K562 (cell line): ENCODE data around the gene COPS4. TPM values are rescaled to one million over a fixed set of nuclear protein-coding genes. Genes with fewer than 3 reads are reported as not detected.

Experiments
- ATAC-seq: fragments of 200-7000 bp; cut with Tn5 transposase; 3 replicates; pipeline ENCODE4 v1.9.1; 2020; ENCODE audit warnings: moderate library complexity
- BruUV-seq: library from RNA; stranded (reverse); fragments of 400-500 nt; replicated peaks from 2 replicates; lab custom pipeline; 2021; lab: Mats Ljungman, UMichigan
- CTCF ChIA-PET: fragments of 300-600 bp; formaldehyde crosslinking; extraction: SDS; loops from one replicate; lab custom pipeline; 2021; ENCODE audit warnings: low intra/inter-chr PET ratio; lab: Yijun Ruan, JAX
- POLR2A ChIA-PET: fragments of 300-600, 350-650 bp; sonication (Branson Sonifier 250); formaldehyde crosslinking; extraction: SDS; loops from one replicate; lab custom pipeline; 2021; ENCODE audit warnings: antibody characterized with exemption, inconsistent platforms; lab: Yijun Ruan, JAX
- DNase-seq, 4 experiments: peaks; one replicate each; pipeline versions ENCODE4 v3.0.0 to v3.0.0-alpha.2; 2011 to 2018; ENCODE audit warnings: low spot score in 3 of 4, mixed read lengths in 3 of 4; ENCODE audit errors: extremely low read depth in 1 of 4
- FAIRE-seq: peaks from 2 replicates; lab custom pipeline; 2011; peaks lifted over from hg19 to GRCh38; lab: Jason Lieb, UNC
- H2AFZ ChIP-seq: 2 replicates; pipeline ENCODE4 v1.6.0; 2011; ENCODE audit warnings: low read depth, low read length, control low read depth, inconsistent platforms
- H3K27ac ChIP-seq: fragments of 200-600 bp; 3 replicates; pipeline ENCODE4 v1.8.0; 2011; ENCODE audit warnings: low read depth, mild to moderate bottlenecking, control low read depth, inconsistent platforms, low read length, moderate library complexity, mixed read lengths; ENCODE audit errors: extremely low read depth
- H3K27me3 ChIP-seq, 2 experiments: fragments of 300-600 bp in 1 of 2; 2 replicates in 1 of 2; 3 replicates in 1 of 2; pipeline versions ENCODE4 v1.6.0 to v1.8.0; 2011; ENCODE audit warnings: inconsistent platforms in 2 of 2, low read length in 2 of 2, mild to moderate bottlenecking in 1 of 2, mixed read lengths in 1 of 2, moderate library complexity in 1 of 2; ENCODE audit not compliant: control insufficient read depth in 2 of 2, insufficient read depth in 2 of 2
- H3K36me3 ChIP-seq: fragments of 300-600 bp; 3 replicates; pipeline ENCODE4 v1.8.0; 2011; ENCODE audit warnings: mild to moderate bottlenecking, low read length, inconsistent platforms; ENCODE audit not compliant: control insufficient read depth, insufficient read depth
- H3K4me1 ChIP-seq, 2 experiments: fragments of 200-600 bp in 1 of 2; replicated peaks in 1 of 2; 2 replicates in 1 of 2; 3 replicates in 1 of 2; pipeline versions ENCODE4 v1.5.1 to v1.8.0; 2011; ENCODE audit warnings: inconsistent platforms in 2 of 2, low read length in 2 of 2, mild to moderate bottlenecking in 1 of 2, mixed read lengths in 1 of 2, moderate library complexity in 1 of 2; ENCODE audit not compliant: control insufficient read depth in 2 of 2, insufficient read depth in 2 of 2
- H3K4me2 ChIP-seq: 2 replicates; pipeline ENCODE4 v1.6.1; 2011; ENCODE audit warnings: low read length, control low read depth, inconsistent platforms, mixed read lengths; ENCODE audit not compliant: insufficient read depth
- H3K4me3 ChIP-seq: fragments of 200-600 bp; sonication (generic), shearing (Covaris generic); 2 replicates; pipeline ENCODE4 v1.5.1; 2016; ENCODE audit warnings: control low read depth, inconsistent platforms
- H3K79me2 ChIP-seq: fragments of 200-600 bp; 3 replicates; pipeline ENCODE4 v1.8.0; 2011; ENCODE audit warnings: low read length, inconsistent platforms; ENCODE audit not compliant: control insufficient read depth, insufficient read depth
- H3K9ac ChIP-seq, 2 experiments: 2 replicates each; pipeline versions ENCODE4 v1.6.0 to v1.6.1; 2011; ENCODE audit warnings: low read depth in 2 of 2, low read length in 2 of 2, control low read depth in 1 of 2, inconsistent platforms in 1 of 2, mild to moderate bottlenecking in 1 of 2, mixed read lengths in 1 of 2; ENCODE audit not compliant: insufficient read depth in 1 of 2
- H3K9me1 ChIP-seq: one replicate; pipeline ENCODE4 v1.6.0; 2011; ENCODE audit warnings: inconsistent platforms, mild to moderate bottlenecking, low read length, moderate library complexity; ENCODE audit not compliant: control insufficient read depth, insufficient read depth
- H3K9me3 ChIP-seq: replicated peaks from 2 replicates; pipeline ENCODE4 v1.5.1; 2011; ENCODE audit warnings: low read depth, low read length, inconsistent platforms; ENCODE audit not compliant: control insufficient read depth, insufficient read depth
- H4K20me1 ChIP-seq: replicated peaks from 2 replicates; pipeline ENCODE4 v1.6.1; 2011; ENCODE audit warnings: low read length, inconsistent platforms, mixed read lengths; ENCODE audit not compliant: control insufficient read depth, insufficient read depth
- C11orf30 ChIP-seq: fragments of 450-650 bp; IDR thresholded peaks from 2 replicates; pipeline ENCODE4 v1.6.1; 2016; ENCODE audit warnings: low read depth, mild to moderate bottlenecking
- MAFF ChIP-seq: IDR thresholded peaks from 2 replicates; pipeline ENCODE4 v1.6.1; 2012; ENCODE audit warnings: low read length, improper control_type of control experiment
- MAFG ChIP-seq: fragments of 450-650 bp; conservative IDR thresholded peaks from 2 replicates; pipeline ENCODE4 v1.6.1; 2016; ENCODE audit warnings: missing genetic modification characterization, missing compliant biosample characterization
- MAFK ChIP-seq: IDR thresholded peaks from 2 replicates; pipeline ENCODE4 v1.6.1; 2011; ENCODE audit warnings: low read length, improper control_type of control experiment
- NR2F6 ChIP-seq: fragments of 450-650 bp; formaldehyde crosslinking; IDR thresholded peaks from 2 replicates; pipeline ENCODE4 v1.4.0; 2020; ENCODE audit warnings: mild to moderate bottlenecking
- POU5F1 ChIP-seq: fragments of 150-350 bp; IDR thresholded peaks from 2 replicates; pipeline ENCODE4 v1.6.1; 2014; ENCODE audit warnings: borderline replicate concordance, low read length, low read depth, mild to moderate bottlenecking; ENCODE audit not compliant: partially characterized antibody
- U2AF2 ChIP-seq: fragments of 200-400 bp; formaldehyde crosslinking; optimal IDR thresholded peaks from 2 replicates; pipeline ENCODE3; 2017; ENCODE audit warnings: low read depth, mild to moderate bottlenecking, low read length
- ZNF316 ChIP-seq: fragments of 450-650 bp; IDR thresholded peaks from 2 replicates; pipeline ENCODE4 v1.6.1; 2016
- WGBS: fragments of 100-300 bp; shearing (Covaris generic); methylation state at CpG from one replicate; pipeline ENCODE4 v1.1.6; 2016; ENCODE audit warnings: low coverage, mixed read lengths; ENCODE audit not compliant: insufficient coverage; ENCODE audit errors: missing lambda C conversion rate; 5-methylcytosine and 5-hydroxymethylcytosine counted together
- in situ Hi-C: fragments of 300-500 bp; cut with MboI; formaldehyde crosslinking; loops from 4 replicates; pipeline ENCODE4 v1.15.0; 2018; ENCODE audit warnings: inconsistent platforms, mixed read lengths
- intact Hi-C: fragments of 100-400 bp; cut with micrococcal nuclease; formaldehyde crosslinking; loops from 2 replicates; pipeline ENCODE4 v1.14.2; 2022
- polyA plus RNA-seq, 8 experiments: library from polyadenylated mRNA; depleted of rRNA in 4 of 8; stranded (reverse) in 5 of 8; unstranded in 3 of 8; fragments of >200 nt; fragmentation: Nextera tagmentation in 2 of 8; fragmentation: Illumina TruSeq in 1 of 8; extraction: Ambion mirVana in 2 of 8; extraction: Trizol in 1 of 8; gene quantifications; 2 replicates each; pipeline versions ENCODE4 v1.2.1 to v1.2.3, GENCODE V29; 2011 to 2014; ENCODE audit warnings: inconsistent platforms in 1 of 8, missing spikeins in 1 of 8
- total RNA-seq, 7 experiments: library from RNA; depleted of rRNA in 6 of 7; stranded (reverse); fragments of >200 nt in 6 of 7; fragmentation: Illumina TruSeq in 2 of 7; extraction: Trizol in 2 of 7; gene quantifications; 2 replicates each; pipeline versions ENCODE4 v1.2.1 to v1.2.3, GENCODE V29; 2011 to 2021; ENCODE audit warnings: low replicate concordance in 1 of 7

COPS4 gene
- total and polyA plus RNA-seq, 9 of the 15 experiments (the other 6 are each of a cell fraction or from before 2014, with no cell fraction given): 44.7 to 180 (median 70.9) TPM

DNA sequence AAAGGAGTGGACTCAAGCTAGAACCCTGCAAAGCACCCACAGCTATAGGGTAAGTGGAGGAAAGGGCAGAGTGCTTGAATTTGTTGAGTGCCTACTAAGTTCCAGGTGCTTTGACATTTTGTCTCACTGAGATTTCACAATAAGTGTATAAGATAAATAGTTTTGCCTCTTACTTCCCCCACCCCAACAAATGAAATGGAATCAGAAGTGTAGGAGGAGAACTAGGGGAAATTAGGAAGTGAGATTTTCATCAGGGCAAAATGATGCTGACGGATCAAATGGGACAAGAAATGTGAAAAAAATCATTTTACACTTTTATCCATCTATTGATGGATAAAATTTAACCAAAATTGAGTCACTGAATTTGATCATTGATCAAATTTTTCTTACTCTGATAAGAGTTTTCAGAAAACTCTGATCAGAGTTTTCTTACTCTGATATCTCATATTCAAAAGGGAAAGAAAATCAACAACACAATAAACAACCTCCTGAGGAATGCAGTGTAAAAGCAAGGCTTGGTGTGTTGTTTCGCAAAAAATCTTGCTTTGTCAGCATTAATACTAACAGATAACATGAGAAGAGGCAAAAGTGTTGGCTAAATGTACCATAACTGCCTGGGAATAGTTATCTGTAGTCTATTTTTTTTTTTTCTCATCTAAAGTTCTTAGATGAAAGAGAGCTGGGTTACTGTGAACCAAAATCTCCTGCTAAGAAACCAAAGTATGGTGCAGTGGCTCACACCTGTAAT, 54.6 kb downstream of the COPS4 start:
- Histone ChIP-seq H3K9me3 (no peaks in the 10 kb centered on the region), H3K9me1 (no peaks in the 10 kb centered on the region), H4K20me1 (no peaks in the 10 kb centered on the region), H3K4me3 (no peak overlapping the region), H3K36me3 (no peaks in the 10 kb centered on the region), H3K4me2 (no peak overlapping the region), H3K27ac (no peak overlapping the region), H3K4me1 (no peaks in the 10 kb centered on the region), H3K9ac (no peak overlapping the region), H2AFZ (no peak overlapping the region), H3K79me2 (no peaks in the 10 kb centered on the region), H3K27me3 (peaks cover 7 to 13% of the 10 kb centered on the region in 2 experiments; a peak in 4 of 5 replicates)
- ATAC-seq (no peak), FAIRE-seq (no peak), DNase-seq (no peak)
- CTCF ChIA-PET: interaction anchor here (0.5 kb wide), 1 partner anchor 166 kb away, joined by 3 read pairs; no protein-coding TSS in a partner anchor
- intact Hi-C loops: no loop called here
- POLR2A ChIA-PET: no interaction called here
- 0% methylated on average over 2 of the region's 2 CpGs for WGBS
- no TSS peak for BruUV-seq
- TF ChIP-seq MAFG (peak; percentile 91), U2AF2 (no peak), MAFF (peak; percentile 96), NR2F6 (no peak), C11orf30 (peak; percentile 88), ZNF316 (peak; percentile 95), MAFK (peak; percentile 96), POU5F1 (no peak)
- in situ Hi-C loops: no loop called here
